ENCODE results near the gene AGPS.
A peak's percentile ranks its signal among the peaks of the same experiment; 100 is the strongest.

AGPS gene

GRCh38 chr2:177542396-177542795, 149.8 kb downstream of the AGPS start:
- TF ChIP-seq CTCF (IDR thresholded peaks at IDR 0.05; ENCODE audit: low read depth, low read length, missing control alignments): no peak
- DNase-seq (ENCODE audit: low read depth): no peak

GRCh38 chr2:177543007-177543760, 150.6 kb downstream of the AGPS start:
- H3K4me3 ChIP-seq (ENCODE audit: low read depth, low read length): no peak overlapping the region
- no peak for DNase-seq (ENCODE audit: low read depth)
- no peak for TF ChIP-seq CTCF (IDR thresholded peaks at IDR 0.05; ENCODE audit: low read depth, low read length, missing control alignments)

More at GRCh38 chr2:177542396-177542795, 149.8 kb downstream of the AGPS start:
- H3K4me3 ChIP-seq (ENCODE audit: low read depth, low read length): no peak overlapping the region

- peak; percentile 24 for DNase-seq (ENCODE audit: low read depth)
- no peak overlapping the region for H3K4me3 ChIP-seq (ENCODE audit: low read depth, low read length)
- no peak for TF ChIP-seq CTCF (IDR thresholded peaks at IDR 0.05; ENCODE audit: low read depth, low read length, missing control alignments)
Measured at GRCh38 chr2:177545143-177545542, 152.6 kb downstream of the AGPS start.

GRCh38 chr2:177545981-177546585, 153.5 kb downstream of the AGPS start:
- no peak overlapping the region for H3K4me3 ChIP-seq (ENCODE audit: low read depth, low read length)
- DNase-seq (ENCODE audit: low read depth): no peak
- TF ChIP-seq CTCF (IDR thresholded peaks at IDR 0.05; ENCODE audit: low read depth, low read length, missing control alignments): no peak

- no peak for TF ChIP-seq CTCF (IDR thresholded peaks at IDR 0.05; ENCODE audit: low read depth, low read length, missing control alignments)
- DNase-seq (ENCODE audit: low read depth): peak; percentile 79
- no peak overlapping the region for H3K4me3 ChIP-seq (ENCODE audit: low read depth, low read length)
Measured at GRCh38 chr2:177547122-177547521, 154.5 kb downstream of the AGPS start.

GRCh38 chr2:177547772-177548171, 155.2 kb downstream of the AGPS start:
- no peak for DNase-seq (ENCODE audit: low read depth)
- TF ChIP-seq CTCF (IDR thresholded peaks at IDR 0.05; ENCODE audit: low read depth, low read length, missing control alignments): no peak
- H3K4me3 ChIP-seq (ENCODE audit: low read depth, low read length): no peak overlapping the region

Data from GM12864 (cell line).